Ovary (tissue), 9 donors: Measurements from ENCODE around the gene TK2. TPM values are rescaled to one million over a fixed set of nuclear protein-coding genes. Genes with fewer than 3 reads are reported as not detected.

Source experiments
- DNase-seq, 5 donors: peaks; one replicate each; pipeline ENCODE4 v3.0.0-alpha.2; 2019 to 2020
- H3K27ac ChIP-seq, 2 donors: fragments of 200-600 bp; one replicate each; pipeline versions ENCODE4 v1.5.1 to v1.8.0; 2019 to 2022
- H3K27me3 ChIP-seq: fragments of 200-600 bp; one replicate; pipeline ENCODE4 v1.8.0; 2022
- H3K36me3 ChIP-seq: fragments of 200-600 bp; sonication (generic); one replicate; pipeline ENCODE4 v1.5.1; 2019
- H3K4me1 ChIP-seq: one replicate; pipeline ENCODE4 v1.8.1; 2013; ENCODE audit warnings: mild to moderate bottlenecking, moderate library complexity; ENCODE audit not compliant: insufficient read depth
- H3K4me3 ChIP-seq: fragments of 200-600 bp; sonication (generic); one replicate; pipeline ENCODE4 v1.5.1; 2017
- H3K9me3 ChIP-seq, 2 donors: fragments of 200-600 bp in 1 of 2; sonication (generic) in 1 of 2; one replicate each; pipeline versions ENCODE4 v1.5.1 to v1.8.1; 2013 to 2019; ENCODE audit warnings: mild to moderate bottlenecking in 1 of 2, moderate library complexity in 1 of 2
- EP300 ChIP-seq: sonication (generic); formaldehyde crosslinking; IDR thresholded peaks from one replicate; pipeline ENCODE4 v1.6.1; 2017; ENCODE audit warnings: antibody characterized with exemption
- POLR2A ChIP-seq: fragments of 450-650 bp; IDR thresholded peaks from one replicate; pipeline ENCODE4 v1.6.1; 2017; ENCODE audit warnings: antibody characterized with exemption, mild to moderate bottlenecking, moderate library complexity
- WGBS, 3 donors: extraction: QIAGEN DNeasy Blood & Tissue Kit in 1 of 3; methylation state at CpG; one replicate each; pipeline versions ENCODE4 v1.1.5 to v1.1.7; 2013 to 2017; 5-methylcytosine and 5-hydroxymethylcytosine counted together
- intact Hi-C, 4 donors: fragments of 100-400 bp; cut with DNase I; formaldehyde crosslinking; loops; one replicate each; pipeline versions ENCODE4 v1.11.0 to v1.15.1; 2022 to 2023
- polyA plus RNA-seq, 2 donors: library from polyadenylated mRNA; stranded (reverse); fragments of 200-250 nt in 1 of 2; fragments of 350-450 nt in 1 of 2; fragmentation: Illumina TruSeq in 1 of 2; extraction: RNeasy Lipid Tissue Mini Kit (QIAGEN cat#74804) in 1 of 2; gene quantifications; one replicate each; pipeline ENCODE4 v1.2.3, GENCODE V29; 2013 to 2014
- total RNA-seq, 7 donors: library from RNA; depleted of rRNA in 2 of 7; stranded (reverse); fragments of >200 nt in 2 of 7; fragmentation: NEBNext Ultra II Directional in 3 of 7; extraction: Animal tissue kit (Norgen Biotek cat#: 25700) in 3 of 7; gene quantifications; one replicate each; pipeline versions ENCODE4 v1.1.0 to v1.2.4, GENCODE V29; 2016 to 2023
- TF ChIP-seq, protein P1 (sequence below), 3 donors: fragments of 450-650 bp in 2 of 3; fragments of 200-600 bp in 1 of 3; IDR thresholded peaks; one replicate each; pipeline versions ENCODE4 v1.5.1 to v1.8.0; 2016 to 2022; ENCODE audit warnings: antibody characterized with exemption in 3 of 3, mild to moderate bottlenecking in 1 of 3
- donor health status: DM: no; HTN: no; CAD: no; lungs with moderate emphysema.
- donor health status: DM: no; HTN: no; CAD: no.
- donor health status: Bipolar disorder and iron deficiency.
- donor health status: DM: yes; HTN: yes; CAD: no.
- donor health status: DM: no; HTN: no; CAD: no.
- donor health status: DM: yes; HTN: yes; CAD: no.

Gene TK2
- total and polyA plus RNA-seq, 9 donors = 17.0 to 80.6 (median 34.0) TPM

DNA sequence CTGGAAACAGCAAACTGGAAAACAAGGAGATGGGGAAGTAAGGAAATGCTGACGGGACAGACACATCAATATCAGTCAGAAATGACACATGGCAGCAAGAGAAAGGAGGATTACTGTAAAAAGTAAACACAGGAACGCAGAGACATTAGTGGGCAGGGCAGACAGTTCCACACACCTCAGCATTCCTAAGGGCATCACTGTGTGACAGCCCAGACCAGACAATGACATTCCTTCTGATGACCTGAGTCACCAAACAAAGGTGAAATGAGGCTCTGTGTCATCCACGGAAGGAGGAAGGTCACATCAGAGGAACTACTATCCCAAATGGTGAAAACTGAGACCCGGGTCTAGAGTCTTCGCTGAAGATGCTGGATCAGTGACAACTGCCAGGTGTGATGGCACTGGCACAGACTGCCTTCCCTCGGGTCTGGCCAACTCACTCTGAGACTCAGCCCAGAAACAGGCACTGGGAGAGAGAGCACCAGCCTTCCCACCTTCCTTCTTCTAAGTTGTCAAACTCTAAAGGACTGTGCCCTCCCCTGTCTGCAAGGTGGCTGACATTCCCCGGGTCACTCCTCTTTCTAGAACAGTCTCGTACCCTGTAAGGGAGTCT is 36.7 kb downstream of the TK2 start:
- no peak overlapping the region for H3K27ac ChIP-seq
- H3K27me3 ChIP-seq = no peaks in the 10 kb centered on the region
- 82 to 86% (median 85%) methylated on average over 8 of the region's 8 CpGs for WGBS, 3 donors
- H3K4me1 ChIP-seq = peaks cover 36% of the 10 kb centered on the region
- H3K9me3 ChIP-seq = no peaks in the 10 kb centered on the region
- TF ChIP-seq, protein P1, sequence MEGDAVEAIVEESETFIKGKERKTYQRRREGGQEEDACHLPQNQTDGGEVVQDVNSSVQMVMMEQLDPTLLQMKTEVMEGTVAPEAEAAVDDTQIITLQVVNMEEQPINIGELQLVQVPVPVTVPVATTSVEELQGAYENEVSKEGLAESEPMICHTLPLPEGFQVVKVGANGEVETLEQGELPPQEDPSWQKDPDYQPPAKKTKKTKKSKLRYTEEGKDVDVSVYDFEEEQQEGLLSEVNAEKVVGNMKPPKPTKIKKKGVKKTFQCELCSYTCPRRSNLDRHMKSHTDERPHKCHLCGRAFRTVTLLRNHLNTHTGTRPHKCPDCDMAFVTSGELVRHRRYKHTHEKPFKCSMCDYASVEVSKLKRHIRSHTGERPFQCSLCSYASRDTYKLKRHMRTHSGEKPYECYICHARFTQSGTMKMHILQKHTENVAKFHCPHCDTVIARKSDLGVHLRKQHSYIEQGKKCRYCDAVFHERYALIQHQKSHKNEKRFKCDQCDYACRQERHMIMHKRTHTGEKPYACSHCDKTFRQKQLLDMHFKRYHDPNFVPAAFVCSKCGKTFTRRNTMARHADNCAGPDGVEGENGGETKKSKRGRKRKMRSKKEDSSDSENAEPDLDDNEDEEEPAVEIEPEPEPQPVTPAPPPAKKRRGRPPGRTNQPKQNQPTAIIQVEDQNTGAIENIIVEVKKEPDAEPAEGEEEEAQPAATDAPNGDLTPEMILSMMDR (IDR thresholded peaks at IDR 0.05) = no peak
- TF ChIP-seq POLR2A = no peak
- no peak overlapping the region for H3K4me3 ChIP-seq
- DNase-seq = peak in 1 of 5 donors; percentile 23
- intact Hi-C loops = no loop called here
- H3K36me3 ChIP-seq = no peaks in the 10 kb centered on the region

DNA sequence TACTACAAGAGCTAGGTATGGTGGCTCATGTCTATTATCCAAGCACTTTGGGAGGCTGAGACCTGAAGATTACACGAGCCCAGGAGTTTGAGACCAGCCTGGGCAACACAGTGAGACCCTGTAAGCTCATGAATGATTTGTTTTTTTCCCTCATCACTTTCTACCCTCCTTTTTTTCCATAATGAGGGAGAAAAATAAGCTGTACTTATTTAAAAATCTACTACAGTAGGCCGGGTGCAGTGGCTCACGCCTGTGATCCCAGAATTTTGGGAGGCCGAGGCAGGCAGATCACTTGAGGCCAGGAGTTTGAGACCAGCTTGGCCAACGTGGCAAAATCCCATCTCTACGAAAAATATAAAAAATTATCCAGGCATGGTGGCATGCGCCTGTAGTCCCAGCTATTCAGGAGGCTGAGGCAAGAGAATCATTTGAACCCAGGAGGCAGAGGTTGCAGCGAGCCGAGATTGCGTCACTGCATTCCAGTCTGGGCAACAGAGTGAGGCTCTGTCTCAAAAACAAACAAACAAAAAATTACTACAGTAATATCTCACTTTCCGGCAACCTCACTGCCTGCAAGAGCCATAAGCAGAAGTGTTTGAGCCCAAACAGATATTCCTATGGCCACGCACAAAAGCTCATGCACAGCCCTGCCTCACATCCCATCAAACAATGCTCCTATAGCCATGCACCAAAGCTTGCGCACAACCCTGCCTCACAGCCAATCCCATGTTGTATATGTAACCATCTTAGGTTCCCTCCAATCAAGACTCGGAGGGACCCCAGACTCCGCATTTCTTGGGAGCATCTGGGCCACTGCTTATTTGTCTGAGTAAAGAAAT is 37.4 kb downstream of the TK2 start:
- H3K27ac ChIP-seq = peak overlapping the region; percentile 72 to 76
- no peaks in the 10 kb centered on the region for H3K36me3 ChIP-seq
- DNase-seq = peak in 1 of 5 donors; percentile 42
- TF ChIP-seq POLR2A (no peak), EP300 (no peak)
- H3K9me3 ChIP-seq = no peaks in the 10 kb centered on the region
- 72 to 82% (median 73%) methylated on average over 15 of the region's 15 CpGs for WGBS, 3 donors
- H3K4me3 ChIP-seq = no peak overlapping the region
- H3K27me3 ChIP-seq = no peaks in the 10 kb centered on the region
- peaks cover 30% of the 10 kb centered on the region for H3K4me1 ChIP-seq
- intact Hi-C loops = no loop called here

GRCh38 chr16:66511602-66512271 is 38.2 kb downstream of the TK2 start:
- H3K9me3 ChIP-seq = no peaks in the 10 kb centered on the region
- H3K27me3 ChIP-seq = no peaks in the 10 kb centered on the region
- peaks cover 27% of the 10 kb centered on the region for H3K4me1 ChIP-seq
- 20 to 23% (median 20%) methylated on average over 13 of the region's 13 CpGs for WGBS, 3 donors
- peak overlapping the region; percentile 72 to 76 for H3K27ac ChIP-seq
- intact Hi-C loops = no loop called here
- no peak for TF ChIP-seq EP300
- TF ChIP-seq, protein P1 (IDR thresholded peaks at IDR 0.05) = no peak
- TF ChIP-seq POLR2A = no peak
- H3K4me3 ChIP-seq = no peak overlapping the region
- peak in 3 of 5 donors; percentile 45 to 67 (median 51) for DNase-seq
- no peaks in the 10 kb centered on the region for H3K36me3 ChIP-seq

DNA sequence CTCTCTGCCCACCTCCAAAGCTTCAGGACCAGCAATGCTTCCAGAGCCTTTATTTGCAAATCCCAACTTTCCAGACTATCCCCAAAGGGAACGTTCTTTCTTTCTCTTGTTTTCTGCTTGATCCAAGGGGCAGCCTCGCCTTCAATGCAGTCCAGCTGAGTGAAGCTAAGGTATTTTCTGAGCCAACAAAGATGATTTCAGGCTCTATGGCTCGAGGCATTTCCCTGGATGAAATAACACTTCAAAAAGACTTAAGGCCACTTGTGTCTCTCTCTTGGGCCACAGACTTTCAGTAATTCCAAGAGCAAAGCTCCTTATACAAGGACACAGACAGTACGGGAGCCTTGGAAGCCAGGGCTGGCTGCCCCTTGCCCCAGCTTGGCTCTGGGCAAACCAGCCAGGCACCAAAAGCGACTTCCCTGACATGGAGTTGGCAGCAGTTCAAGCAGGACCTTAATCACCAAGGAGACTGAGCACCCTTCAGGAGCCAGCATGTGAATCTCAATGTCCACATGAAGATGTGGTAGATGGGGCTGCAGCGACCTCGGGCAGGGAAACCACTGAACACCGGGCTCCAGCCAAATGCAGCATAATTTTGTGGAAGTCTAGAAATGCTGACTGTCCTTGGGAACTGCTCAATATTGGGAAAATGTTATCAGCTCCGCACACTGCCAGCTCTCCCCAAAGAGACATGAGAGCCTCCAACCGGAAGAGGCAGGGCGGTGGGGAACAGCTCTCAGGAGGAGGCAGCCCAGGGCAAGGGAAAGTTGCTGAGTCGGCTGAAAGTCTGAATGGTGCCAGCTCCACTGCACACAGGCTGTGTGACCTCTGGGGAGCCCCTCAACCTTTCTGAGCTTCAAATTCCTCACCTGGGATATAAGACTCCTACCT is 39.0 kb downstream of the TK2 start:
- DNase-seq = peak; percentile 73 to 79 (median 77)
- H3K36me3 ChIP-seq = no peaks in the 10 kb centered on the region
- H3K4me3 ChIP-seq = no peak overlapping the region
- H3K9me3 ChIP-seq = no peaks in the 10 kb centered on the region
- 13 to 22% (median 13%) methylated on average over 12 of the region's 12 CpGs for WGBS, 3 donors
- TF ChIP-seq, protein P1 (IDR thresholded peaks at IDR 0.05) = no peak
- no peak for TF ChIP-seq POLR2A
- TF ChIP-seq EP300 = no peak
- no peaks in the 10 kb centered on the region for H3K27me3 ChIP-seq
- H3K4me1 ChIP-seq = peaks cover 22% of the 10 kb centered on the region
- peak overlapping the region; percentile 72 to 76 for H3K27ac ChIP-seq
- intact Hi-C loops = no loop called here
